Sigmoid colon (tissue), 7 donors: ENCODE results near the gene SOBP. TPM values are rescaled to one million over a fixed set of nuclear protein-coding genes. Genes with fewer than 3 reads are reported as not detected.

ENCODE experiments used
- DNase-seq: peaks from one replicate; pipeline ENCODE4 v3.0.0-alpha.2; 2019
- H3K27ac ChIP-seq, 4 donors: fragments of 200-600 bp; sonication (generic); one replicate each; pipeline ENCODE4 v1.5.1; 2016 to 2019; ENCODE audit warnings: mild to moderate bottlenecking in 1 of 4
- H3K27me3 ChIP-seq, 3 donors: fragments of 200-600 bp; sonication (generic); one replicate each; pipeline ENCODE4 v1.5.1; 2019; ENCODE audit warnings: mild to moderate bottlenecking in 1 of 3
- H3K36me3 ChIP-seq, 4 donors: fragments of 200-600 bp; sonication (generic); one replicate each; pipeline ENCODE4 v1.5.1; 2016 to 2019
- H3K4me1 ChIP-seq, 4 donors: fragments of 200-600 bp; sonication (generic); one replicate each; pipeline ENCODE4 v1.5.1; 2017 to 2019
- H3K4me3 ChIP-seq, 4 donors: fragments of 200-600 bp; sonication (generic); one replicate each; pipeline ENCODE4 v1.5.1; 2017 to 2019; ENCODE audit warnings: mild to moderate bottlenecking in 2 of 4, moderate library complexity in 1 of 4
- H3K9me3 ChIP-seq, 4 donors: fragments of 200-600 bp in 3 of 4; sonication (generic) in 3 of 4; one replicate each; pipeline versions ENCODE4 v1.5.1 to v1.6.1; 2013 to 2019
- EP300 ChIP-seq, 4 donors: sonication (generic); formaldehyde crosslinking; IDR thresholded peaks; one replicate each; pipeline ENCODE4 v1.6.1; 2017; ENCODE audit warnings: antibody characterized with exemption in 4 of 4
- POLR2A ChIP-seq, 2 donors: fragments of 450-650 bp; IDR thresholded peaks; one replicate each; pipeline ENCODE4 v1.6.1; 2016; ENCODE audit warnings: antibody characterized with exemption in 2 of 2, mild to moderate bottlenecking in 2 of 2, moderate library complexity in 2 of 2
- POLR2AphosphoS5 ChIP-seq, 4 donors: sonication (generic); formaldehyde crosslinking; IDR thresholded peaks; one replicate each; pipeline ENCODE4 v1.6.1; 2017; ENCODE audit warnings: antibody characterized with exemption in 4 of 4
- WGBS, 2 donors: extraction: QIAGEN DNeasy Blood & Tissue Kit; methylation state at CpG; one replicate each; pipeline ENCODE4 v1.1.7; 2013; 5-methylcytosine and 5-hydroxymethylcytosine counted together
- intact Hi-C: fragments of 100-400 bp; cut with DNase I; formaldehyde crosslinking; loops from one replicate; pipeline ENCODE4 v1.15.1; 2023
- polyA plus RNA-seq, 3 donors: library from polyadenylated mRNA; stranded (reverse); fragments of 200-250 nt; gene quantifications; one replicate each; pipeline ENCODE4 v1.2.3, GENCODE V29; 2013
- total RNA-seq, 4 donors: library from RNA; depleted of rRNA; stranded (reverse); fragments of >200 nt; gene quantifications; one replicate each; pipeline ENCODE4 v1.1.0, GENCODE V29; 2016
- TF ChIP-seq, protein P1 (sequence below), 4 experiments: fragments of 450-650 bp in 3 of 4; fragments of 200-600 bp in 1 of 4; IDR thresholded peaks; one replicate each; pipeline ENCODE4 v1.5.1; 2016 to 2019; ENCODE audit warnings: antibody characterized with exemption in 4 of 4, mild to moderate bottlenecking in 3 of 4, moderate library complexity in 2 of 4
- donor health status: healthy with polysubstance abuse.
- donor health status: Bipolar disorder and iron deficiency.
- donor health status: healthy.

Gene SOBP
- total and polyA plus RNA-seq, 7 donors = 1.2 to 38.5 (median 16.8) TPM

DNA sequence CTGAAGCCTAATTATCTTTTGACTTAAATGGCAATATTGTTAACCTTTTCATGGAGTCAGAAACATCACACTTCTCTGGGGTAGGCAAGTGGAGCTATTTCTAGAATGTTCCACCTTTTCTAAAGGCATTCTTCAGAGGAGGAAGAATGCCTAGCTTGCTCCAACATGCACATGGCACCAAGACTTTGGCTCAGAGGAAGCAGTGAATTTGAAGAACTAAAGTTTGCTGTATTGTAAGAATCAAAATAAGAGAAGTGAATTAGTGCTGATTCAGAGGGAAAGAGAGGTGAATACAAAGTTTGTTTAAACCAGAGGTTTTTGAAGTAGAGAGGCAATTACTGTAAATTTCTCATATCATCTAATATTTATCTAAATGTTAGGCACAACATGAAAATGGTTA is 92.2 kb downstream of the SOBP start:
- no peak overlapping the region for H3K4me3 ChIP-seq
- H3K27me3 ChIP-seq = no peaks in the 10 kb centered on the region
- no peak overlapping the region for H3K27ac ChIP-seq
- TF ChIP-seq POLR2A (IDR thresholded peaks at IDR 0.05) (no peak), POLR2AphosphoS5 (IDR thresholded peaks at IDR 0.05) (no peak), EP300 (IDR thresholded peaks at IDR 0.05) (no peak)
- TF ChIP-seq, protein P1, sequence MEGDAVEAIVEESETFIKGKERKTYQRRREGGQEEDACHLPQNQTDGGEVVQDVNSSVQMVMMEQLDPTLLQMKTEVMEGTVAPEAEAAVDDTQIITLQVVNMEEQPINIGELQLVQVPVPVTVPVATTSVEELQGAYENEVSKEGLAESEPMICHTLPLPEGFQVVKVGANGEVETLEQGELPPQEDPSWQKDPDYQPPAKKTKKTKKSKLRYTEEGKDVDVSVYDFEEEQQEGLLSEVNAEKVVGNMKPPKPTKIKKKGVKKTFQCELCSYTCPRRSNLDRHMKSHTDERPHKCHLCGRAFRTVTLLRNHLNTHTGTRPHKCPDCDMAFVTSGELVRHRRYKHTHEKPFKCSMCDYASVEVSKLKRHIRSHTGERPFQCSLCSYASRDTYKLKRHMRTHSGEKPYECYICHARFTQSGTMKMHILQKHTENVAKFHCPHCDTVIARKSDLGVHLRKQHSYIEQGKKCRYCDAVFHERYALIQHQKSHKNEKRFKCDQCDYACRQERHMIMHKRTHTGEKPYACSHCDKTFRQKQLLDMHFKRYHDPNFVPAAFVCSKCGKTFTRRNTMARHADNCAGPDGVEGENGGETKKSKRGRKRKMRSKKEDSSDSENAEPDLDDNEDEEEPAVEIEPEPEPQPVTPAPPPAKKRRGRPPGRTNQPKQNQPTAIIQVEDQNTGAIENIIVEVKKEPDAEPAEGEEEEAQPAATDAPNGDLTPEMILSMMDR (IDR thresholded peaks at IDR 0.05) = no peak
- peaks cover 0 to 2% (median 1%) of the 10 kb centered on the region in 4 donors for H3K4me1 ChIP-seq
- intact Hi-C loops = no loop called here
- H3K9me3 ChIP-seq = no peaks in the 10 kb centered on the region
- H3K36me3 ChIP-seq = no peaks in the 10 kb centered on the region
- no peak for DNase-seq

DNA sequence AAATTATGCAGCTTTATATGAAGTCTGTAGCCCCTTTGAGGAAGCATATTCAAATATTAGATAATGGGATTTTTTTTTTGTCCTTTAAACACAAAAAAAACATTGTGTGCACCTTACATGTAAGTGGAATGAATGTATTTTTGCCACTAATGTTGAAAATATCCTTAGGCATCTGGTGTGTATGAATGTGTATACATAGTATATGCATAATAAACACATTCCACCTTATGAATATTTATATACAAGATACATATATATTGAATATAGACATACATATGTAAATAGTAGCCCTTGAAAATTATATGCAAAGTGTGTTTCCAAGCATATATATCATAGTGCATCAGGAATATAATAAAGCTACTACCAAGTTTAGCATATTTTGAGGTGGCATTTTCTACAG is 94.8 kb downstream of the SOBP start:
- H3K27ac ChIP-seq = no peak overlapping the region
- TF ChIP-seq, protein P1 (IDR thresholded peaks at IDR 0.05) = no peak
- no peak for TF ChIP-seq POLR2AphosphoS5 (IDR thresholded peaks at IDR 0.05)
- TF ChIP-seq POLR2A (IDR thresholded peaks at IDR 0.05) = no peak
- TF ChIP-seq EP300 (IDR thresholded peaks at IDR 0.05) = no peak
- H3K27me3 ChIP-seq = no peaks in the 10 kb centered on the region
- DNase-seq = no peak
- H3K4me3 ChIP-seq = no peak overlapping the region
- peaks cover 0 to 8% (median 2%) of the 10 kb centered on the region in 4 donors for H3K4me1 ChIP-seq
- intact Hi-C loops = no loop called here
- no peaks in the 10 kb centered on the region for H3K36me3 ChIP-seq
- H3K9me3 ChIP-seq = no peaks in the 10 kb centered on the region

DNA sequence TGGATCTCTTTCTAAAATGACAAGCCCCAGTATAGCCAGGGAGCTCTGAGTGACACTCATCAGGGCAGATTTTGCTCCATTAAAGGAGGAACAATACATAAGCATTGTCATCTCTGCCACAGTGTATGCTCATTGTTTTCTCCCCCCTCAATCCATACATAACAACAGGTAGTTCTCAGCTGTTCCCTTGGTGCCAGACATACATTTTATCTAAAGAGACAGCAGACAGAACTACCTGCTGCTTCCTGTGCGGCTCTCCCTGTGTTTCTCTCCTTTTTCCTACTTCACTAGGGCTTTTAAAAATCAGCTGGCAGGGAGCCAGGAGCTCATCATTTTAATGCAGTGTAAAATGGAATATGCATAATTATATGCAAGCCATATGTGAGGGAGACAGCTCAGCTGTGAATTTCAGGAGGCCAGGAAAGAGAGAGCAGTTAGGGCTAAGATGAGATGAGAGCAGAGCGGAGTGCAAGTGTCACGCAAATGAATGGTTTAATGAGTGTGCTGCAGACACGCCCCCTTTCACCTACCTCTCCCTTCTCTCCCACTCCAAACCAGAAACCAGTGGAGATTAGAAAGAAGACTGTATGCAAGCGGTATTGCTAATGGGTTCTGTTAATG is 96.0 kb downstream of the SOBP start:
- no peak for TF ChIP-seq EP300 (IDR thresholded peaks at IDR 0.05)
- DNase-seq = no peak
- intact Hi-C loops = no loop called here
- Histone ChIP-seq H3K4me1 (peaks cover 0 to 8% (median 2%) of the 10 kb centered on the region in 4 donors), H3K27ac (no peak overlapping the region), H3K36me3 (no peaks in the 10 kb centered on the region), H3K9me3 (no peaks in the 10 kb centered on the region), H3K27me3 (no peaks in the 10 kb centered on the region), H3K4me3 (no peak overlapping the region)
- WGBS, 2 donors = 67 to 83% methylated on average over 5 of the region's 5 CpGs

DNA sequence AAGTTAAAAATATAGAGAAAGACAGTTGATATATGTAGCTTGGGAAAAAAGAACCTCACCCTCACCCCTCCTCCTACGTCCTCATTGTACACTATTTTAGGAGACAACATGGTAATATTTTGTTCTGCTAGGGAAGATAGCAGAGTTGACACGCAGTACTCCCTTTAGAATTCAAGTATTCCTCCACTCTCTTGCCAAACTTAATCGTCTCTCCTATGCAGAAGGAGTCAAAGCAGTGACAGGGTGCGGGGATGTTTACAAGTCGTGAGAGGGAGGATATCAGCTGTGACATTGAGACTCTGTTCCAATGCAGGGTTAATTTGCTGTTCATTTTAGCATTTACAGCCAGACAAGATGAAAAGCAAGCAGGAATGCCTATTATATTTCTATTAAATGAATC is 97.5 kb downstream of the SOBP start:
- Histone ChIP-seq H3K36me3 (no peaks in the 10 kb centered on the region), H3K4me1 (peaks cover 0 to 8% (median 2%) of the 10 kb centered on the region in 4 donors), H3K27me3 (no peaks in the 10 kb centered on the region), H3K4me3 (no peak overlapping the region), H3K27ac (no peak overlapping the region), H3K9me3 (no peaks in the 10 kb centered on the region)
- 74 to 80% methylated on average over 5 of the region's 5 CpGs for WGBS, 2 donors
- intact Hi-C loops = no loop called here
- DNase-seq = no peak
- no peak for TF ChIP-seq POLR2AphosphoS5 (IDR thresholded peaks at IDR 0.05)
- TF ChIP-seq, protein P1 (IDR thresholded peaks at IDR 0.05) = no peak
- no peak for TF ChIP-seq EP300 (IDR thresholded peaks at IDR 0.05)
- TF ChIP-seq POLR2A (IDR thresholded peaks at IDR 0.05) = no peak

DNA sequence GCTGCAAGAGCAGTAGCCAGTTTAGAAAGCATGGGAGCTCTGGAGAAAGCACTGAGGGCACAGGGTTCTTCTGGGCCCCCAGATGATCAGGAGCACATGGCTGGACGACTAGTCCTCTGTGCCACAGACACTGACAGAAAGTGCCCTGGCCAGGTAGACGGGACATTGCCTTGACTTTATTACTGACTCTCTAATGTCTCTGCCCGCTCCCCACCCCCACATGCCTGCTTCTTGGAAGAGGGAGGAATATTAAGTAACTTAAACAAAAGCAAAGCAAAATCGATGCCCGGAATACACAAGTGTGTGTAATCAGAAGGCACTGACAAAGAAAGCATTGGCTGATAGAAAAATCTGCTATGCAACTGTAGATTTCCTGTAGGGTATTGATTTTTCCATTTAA is 99.3 kb downstream of the SOBP start:
- Histone ChIP-seq H3K9me3 (no peaks in the 10 kb centered on the region), H3K4me1 (peaks cover 0 to 8% (median 2%) of the 10 kb centered on the region in 4 donors), H3K4me3 (no peak overlapping the region), H3K27ac (no peak overlapping the region), H3K27me3 (no peaks in the 10 kb centered on the region), H3K36me3 (no peaks in the 10 kb centered on the region)
- 92 to 95% methylated on average over 5 of the region's 5 CpGs for WGBS, 2 donors
- intact Hi-C loops = no loop called here
- TF ChIP-seq, protein P1 (IDR thresholded peaks at IDR 0.05) = no peak
- no peak for TF ChIP-seq POLR2AphosphoS5 (IDR thresholded peaks at IDR 0.05)
- TF ChIP-seq EP300 (IDR thresholded peaks at IDR 0.05) = no peak
- no peak for TF ChIP-seq POLR2A (IDR thresholded peaks at IDR 0.05)
- DNase-seq = no peak
